Medulla oblongata (tissue), 1 donor: ENCODE results near the gene C11orf52.
"Not testable (repeated sequence)": the region's sequence is repeated elsewhere in the genome, so short reads cannot be mapped to it uniquely, and the experiment has no call there.

Experiments used
- DNase-seq: peaks from one replicate; pipeline ENCODE4 v3.0.0-alpha.2; 2015; ENCODE audit errors: extremely low spot score

The C11orf52 gene, protein sequence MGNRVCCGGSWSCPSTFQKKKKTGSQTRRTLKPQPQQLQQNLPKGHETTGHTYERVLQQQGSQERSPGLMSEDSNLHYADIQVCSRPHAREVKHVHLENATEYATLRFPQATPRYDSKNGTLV

DNA sequence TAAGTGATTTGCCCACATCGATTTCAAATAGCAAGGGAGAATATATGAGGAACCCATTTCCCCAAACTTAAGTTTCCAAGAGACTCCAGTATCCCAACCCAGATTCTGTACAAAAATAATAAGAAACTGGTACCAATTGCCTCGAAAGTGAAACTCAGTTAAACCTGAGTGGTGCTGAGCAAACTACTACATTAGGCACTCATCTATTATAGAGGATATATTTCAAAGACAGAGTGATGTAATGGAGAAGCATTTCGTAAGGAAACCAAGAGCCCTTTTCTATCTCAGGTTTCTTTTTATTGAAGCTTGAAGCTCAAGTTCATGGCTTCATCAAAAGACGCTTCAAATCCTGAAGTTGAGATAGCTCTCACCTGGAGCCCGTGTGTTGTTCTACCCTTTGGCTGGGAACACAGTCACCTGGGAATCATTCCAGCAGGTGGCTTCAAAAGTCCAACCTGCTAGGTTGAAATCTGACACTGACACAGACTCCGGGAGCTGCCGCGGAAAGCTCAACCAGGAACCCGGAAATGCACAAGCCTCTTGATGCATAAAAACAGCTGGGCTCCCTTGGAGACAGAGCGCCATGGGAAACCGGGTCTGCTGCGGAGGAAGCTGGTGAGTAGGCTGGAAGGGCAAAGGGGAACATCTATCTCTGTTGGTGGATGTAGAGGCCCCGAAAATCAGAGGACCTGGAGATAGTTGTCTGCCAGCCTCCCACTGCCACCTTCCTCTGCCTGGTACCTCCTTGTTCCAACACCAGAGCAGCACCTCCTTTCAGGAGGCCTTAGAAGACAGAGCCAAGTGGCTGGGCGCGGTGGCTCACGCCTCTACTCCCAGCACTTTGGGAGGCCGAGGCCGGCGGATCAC lies at the start of gene C11orf52:
Gene C11orf52, plus strand, starts transcription at position 524 of the 867 bp plus-strand sequence. Its CDS starts 60 bp downstream, at position 584.
- DNase-seq: peak; percentile 44

DNA sequence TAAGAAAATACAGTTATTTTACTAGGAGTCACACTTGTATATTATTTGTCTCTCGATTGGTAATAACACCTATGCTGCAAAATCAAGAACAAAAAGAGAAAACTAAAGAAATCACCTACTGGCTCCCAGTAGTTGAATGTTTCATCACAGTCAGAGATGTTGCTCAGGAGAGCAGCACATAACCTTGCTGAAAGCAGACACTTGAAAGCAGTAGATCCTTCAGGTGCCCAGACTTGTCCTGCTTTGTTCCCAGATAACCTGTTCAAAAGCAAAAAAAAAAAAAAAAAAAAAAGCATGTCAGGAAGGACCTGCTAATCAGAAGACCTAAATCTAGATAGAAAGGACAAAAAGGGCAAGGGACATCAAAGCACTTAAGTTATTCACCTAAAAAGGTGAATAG lies 48.6 kb upstream of the C11orf52 start:
- no peak for DNase-seq

DNA sequence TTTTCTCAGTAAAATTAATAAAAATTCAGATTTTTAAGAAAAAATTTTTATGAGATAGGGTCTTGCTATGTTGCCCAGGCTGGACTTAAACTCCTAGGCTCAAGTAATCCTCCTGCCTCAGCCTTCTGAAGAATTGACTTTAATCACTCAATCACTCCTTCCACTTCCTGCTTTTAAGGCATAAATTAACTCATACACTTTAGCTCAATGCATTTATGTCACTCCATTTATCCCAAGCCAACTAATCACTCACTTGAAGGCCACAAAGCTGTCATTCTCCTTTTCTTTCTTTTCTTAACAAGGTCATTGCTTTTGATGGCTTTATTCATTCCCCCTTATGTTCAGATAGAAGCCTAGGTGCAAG lies 48.2 kb upstream of the C11orf52 start:
- DNase-seq: no peak

DNA sequence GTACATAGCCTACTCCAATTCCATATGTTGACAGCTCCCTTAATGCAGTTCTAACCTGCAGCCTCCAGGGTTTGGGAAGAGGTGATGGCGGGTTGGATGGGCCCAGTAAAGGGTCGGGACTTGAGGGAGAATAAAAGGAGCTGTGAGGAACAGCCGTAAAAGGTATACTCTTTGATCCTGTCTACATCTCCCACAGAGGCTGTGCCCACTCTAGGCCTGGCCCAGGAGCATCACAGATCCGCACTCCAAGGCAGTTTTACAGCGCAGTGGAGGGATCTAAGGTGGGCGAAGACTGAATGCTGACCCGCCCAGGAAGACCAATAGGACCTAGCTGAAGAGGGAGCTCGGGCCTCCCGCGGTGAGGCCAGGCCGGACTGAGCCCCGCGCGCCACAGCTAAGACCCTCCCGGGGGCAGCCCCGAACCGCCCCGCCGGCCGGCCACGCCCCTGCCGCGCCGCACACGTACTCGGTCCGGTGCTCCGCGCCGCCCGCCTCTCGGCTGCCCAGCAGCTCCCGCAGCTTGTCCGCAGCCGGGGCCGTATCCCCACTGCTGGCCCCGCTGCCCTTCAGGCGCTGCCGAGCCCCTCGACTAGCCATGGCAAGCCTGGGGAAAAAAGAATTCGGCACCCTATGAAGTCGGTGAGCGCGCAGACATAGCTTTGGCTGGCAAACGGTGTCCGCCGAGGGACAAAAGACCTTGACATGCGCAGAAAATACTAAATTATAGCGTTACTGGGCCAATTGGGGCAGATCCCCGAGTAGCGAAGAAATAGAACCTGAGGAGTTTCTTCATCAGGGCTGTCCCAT lies 47.6 kb upstream of the C11orf52 start, which contains the start of gene ALG9:
Gene ALG9, minus strand, starts transcription at position 696 of the 807 bp plus-strand sequence. Its CDS starts 99 bp downstream, at position 597.
- peak; percentile 70 for DNase-seq

DNA sequence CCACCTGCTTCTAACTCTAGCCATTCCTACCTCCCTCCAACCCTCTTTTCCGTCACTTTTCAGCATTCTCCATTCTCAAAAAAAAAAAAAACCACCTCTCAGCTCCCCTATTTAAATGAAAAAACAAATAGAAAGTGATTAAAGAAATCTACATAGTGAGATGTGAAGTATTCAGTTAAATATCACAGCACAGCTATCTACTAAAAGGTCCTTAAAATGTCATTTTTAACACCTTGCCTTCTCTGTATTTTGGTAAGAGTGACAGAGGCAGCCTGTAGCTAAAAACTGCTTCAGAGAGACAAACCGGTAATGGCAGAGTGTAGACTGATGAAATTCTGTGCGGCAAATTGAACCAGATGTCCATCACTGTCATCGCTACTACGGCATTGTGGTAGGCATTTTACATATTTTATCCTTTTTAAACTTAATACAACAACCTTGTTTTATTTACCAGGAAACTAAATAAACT lies 47.0 kb upstream of the C11orf52 start:
- peak; percentile 41 for DNase-seq

DNA sequence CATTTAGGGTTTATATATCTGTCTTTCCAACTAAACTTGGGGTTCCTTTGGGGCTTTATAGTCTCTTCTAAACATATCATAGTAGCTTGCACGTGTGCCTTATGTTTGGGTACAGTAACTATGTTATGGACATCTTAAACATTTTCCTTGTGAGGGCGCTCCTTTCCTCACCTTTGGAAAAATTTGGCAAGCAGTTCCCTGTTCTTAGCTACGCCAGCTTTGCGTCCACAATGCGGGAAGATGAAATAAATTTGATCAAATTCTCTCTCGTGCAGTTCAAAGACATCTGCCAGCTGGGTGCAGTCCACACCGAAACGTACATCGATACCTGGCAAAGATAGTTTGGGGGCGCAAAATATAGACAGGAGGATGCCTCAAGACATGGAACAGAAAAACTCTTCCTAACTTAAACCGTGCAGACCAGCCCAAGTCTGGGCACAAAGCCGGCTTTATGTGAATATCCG lies 40.3 kb upstream of the C11orf52 start:
- DNase-seq: no peak

DNA sequence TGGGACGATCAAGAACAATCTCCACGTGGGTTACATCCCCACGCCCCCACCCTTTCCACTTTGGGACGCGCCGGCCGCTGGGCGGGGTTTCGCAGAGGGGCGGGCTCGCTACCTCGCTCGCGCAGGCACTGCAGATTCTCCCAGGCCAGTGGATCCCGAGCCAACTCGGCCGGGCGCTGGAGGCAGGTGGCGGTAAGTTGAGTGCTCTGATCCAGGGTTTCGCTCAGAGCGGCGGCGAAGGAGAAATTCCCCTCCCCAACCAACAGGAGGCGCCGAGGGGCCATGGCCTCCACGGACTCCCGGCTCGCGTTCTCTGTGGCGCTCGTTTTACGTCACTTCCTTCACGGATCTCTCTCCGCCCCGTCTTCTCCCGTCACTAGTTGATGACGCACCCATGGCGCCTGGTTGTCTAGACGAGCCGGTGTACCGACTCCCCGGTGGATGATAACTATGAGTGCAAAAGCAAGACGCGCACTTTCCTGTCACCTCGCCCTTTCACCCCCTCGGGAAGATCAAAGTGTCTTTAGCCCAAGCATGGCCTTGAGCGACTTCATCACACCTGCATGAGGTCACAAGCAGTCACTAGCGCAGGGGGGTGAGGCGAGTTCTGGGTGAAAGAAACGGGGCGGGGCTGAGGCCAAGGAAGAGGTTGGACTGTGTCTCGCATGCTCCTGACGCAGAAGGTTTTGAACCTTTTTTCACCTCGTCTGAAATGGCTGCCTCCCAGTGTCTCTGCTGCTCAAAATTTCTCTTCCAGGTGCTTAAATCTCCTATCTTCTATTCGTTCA lies 39.7 kb upstream of the C11orf52 start, which contains the start of the genes CFAP68 and FDXACB1:
Gene CFAP68, plus strand, starts transcription at position 693 of the 788 bp plus-strand sequence. Its CDS starts 20 bp downstream, at position 713.
Gene FDXACB1, minus strand, starts transcription at position 317 of the 788 bp plus-strand sequence. Its CDS starts 33 bp downstream, at position 284.
- DNase-seq: peak; percentile 99

DNA sequence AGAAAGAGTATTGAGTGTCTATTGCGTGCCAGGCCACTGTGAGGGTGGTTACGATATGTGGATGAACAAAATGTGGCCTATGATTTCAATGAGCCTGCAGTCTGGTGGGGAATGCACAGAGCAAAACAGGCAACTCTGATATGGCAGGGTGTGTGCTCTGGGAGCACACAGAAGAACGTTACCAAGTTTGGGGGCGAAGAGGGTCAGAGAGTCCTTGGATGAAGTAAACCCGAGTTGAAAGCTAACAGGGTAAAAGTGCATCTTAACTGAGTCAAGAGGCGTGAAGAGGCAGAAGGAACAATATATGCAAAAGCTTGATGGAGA lies 39.1 kb upstream of the C11orf52 start:
- no peak for DNase-seq

DNA sequence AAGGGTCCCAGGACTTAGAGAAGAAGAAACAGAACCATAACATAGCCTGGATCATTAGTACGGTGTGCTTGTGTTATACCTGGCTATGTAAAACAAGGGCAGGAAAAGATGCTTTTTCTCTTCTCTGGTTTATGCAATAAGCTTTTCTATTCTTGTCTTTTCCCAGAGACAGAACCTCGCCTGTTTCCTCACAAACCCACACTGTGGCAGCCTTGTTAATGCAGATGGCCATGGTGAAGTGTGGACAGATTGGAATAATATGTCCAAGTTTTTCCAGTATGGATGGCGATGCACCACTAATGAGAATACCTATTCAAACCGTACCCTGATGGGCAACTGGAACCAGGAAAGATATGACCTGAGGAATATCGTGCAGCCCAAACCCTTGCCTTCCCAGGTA lies 36.5 kb upstream of the C11orf52 start:
- peak; percentile 55 for DNase-seq

DNA sequence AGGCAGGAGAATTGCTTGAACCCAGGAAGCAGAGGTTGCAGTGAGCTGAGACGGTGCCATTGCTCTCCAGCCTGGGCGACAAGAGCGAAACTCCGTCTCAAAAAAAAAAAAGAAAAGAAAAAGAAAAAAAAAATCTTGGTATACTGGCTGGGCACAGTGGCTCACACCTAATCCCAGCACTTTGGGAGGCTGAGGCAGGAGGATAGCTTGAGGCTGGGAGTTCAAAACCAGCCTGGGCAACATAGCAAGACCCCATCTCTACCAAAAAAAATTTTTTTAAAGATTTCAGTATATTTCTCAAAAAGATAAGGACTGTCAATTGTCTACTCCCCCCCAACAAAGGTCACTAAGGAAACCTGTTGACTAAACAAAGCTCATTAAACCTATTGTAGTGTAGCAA lies 33.7 kb upstream of the C11orf52 start:
- not testable (repeated sequence) for DNase-seq

DNA sequence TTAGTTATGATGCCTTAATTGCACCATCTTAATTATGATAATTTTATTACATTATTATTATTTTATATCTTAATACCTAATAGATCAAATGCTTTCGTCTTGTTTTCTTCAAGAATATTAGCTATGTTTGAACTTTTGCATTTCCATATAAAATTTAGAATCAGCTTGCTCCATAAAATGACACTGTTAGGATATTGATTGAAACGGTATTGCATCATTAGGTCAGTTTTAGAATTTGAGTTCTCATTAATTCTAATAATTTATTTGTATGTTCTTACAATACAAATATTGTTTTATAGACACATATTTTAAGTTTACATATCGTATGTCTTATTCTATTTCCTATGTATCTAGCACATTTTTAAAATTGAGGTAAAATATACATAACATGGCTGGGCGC lies 32.7 kb upstream of the C11orf52 start:
- DNase-seq: no peak

DNA sequence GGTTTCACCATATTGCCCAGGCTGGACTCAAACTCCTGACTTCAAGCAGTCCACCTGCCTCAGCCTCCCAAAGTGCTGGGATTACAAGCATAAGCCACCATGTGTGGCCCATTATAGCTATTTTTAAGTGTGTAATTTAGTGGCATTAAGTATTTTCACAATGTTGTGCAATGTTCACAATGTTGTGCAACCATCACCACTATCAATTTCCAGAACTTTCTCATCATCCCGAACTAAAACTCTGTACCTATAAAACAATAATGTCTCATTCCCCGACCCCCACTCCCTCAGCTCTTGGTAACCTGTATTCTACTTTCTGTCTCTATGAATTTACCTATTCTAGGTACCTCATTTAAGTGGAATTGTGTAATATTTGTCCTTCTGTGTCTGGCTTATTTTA lies 31.9 kb upstream of the C11orf52 start:
- no peak for DNase-seq

DNA sequence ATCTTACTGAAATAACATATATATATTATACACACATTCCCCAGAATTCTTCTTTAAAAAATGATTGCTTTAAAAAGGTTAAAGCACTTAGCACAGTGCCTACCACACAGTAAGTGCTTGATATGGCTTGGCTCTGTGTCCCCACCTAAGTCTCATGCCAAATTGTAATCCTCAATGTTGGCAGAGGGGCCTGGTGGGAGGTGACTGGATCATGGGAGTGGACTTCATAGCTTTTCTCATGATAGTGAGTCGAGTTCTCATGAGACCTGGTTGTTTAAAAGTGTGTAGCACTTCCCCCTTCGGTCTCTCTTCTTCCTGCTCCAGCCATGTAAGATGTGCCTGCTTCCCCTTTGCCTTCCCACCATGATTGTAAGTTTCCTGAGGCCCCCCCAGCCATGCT lies 13.3 kb upstream of the C11orf52 start:
- DNase-seq: no peak

DNA sequence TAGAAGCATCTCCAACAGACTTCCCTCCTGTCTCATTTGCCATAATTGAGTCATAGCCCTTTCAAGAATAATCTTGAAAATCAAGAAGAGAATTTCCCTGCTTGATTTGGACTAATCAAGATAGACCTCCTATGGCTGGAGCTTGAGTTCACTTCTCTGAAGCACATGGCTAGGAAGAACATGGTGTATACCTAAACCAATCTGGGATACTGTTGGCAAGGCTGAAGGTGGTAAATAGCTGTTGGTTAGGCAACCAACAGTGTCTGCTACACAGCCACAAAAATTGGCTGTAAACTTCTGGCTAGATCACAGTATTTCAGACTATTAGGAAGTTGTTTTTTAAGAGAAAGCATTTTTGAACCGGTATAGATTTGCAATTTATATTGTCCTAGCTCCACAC lies 12.0 kb upstream of the C11orf52 start:
- no peak for DNase-seq

DNA sequence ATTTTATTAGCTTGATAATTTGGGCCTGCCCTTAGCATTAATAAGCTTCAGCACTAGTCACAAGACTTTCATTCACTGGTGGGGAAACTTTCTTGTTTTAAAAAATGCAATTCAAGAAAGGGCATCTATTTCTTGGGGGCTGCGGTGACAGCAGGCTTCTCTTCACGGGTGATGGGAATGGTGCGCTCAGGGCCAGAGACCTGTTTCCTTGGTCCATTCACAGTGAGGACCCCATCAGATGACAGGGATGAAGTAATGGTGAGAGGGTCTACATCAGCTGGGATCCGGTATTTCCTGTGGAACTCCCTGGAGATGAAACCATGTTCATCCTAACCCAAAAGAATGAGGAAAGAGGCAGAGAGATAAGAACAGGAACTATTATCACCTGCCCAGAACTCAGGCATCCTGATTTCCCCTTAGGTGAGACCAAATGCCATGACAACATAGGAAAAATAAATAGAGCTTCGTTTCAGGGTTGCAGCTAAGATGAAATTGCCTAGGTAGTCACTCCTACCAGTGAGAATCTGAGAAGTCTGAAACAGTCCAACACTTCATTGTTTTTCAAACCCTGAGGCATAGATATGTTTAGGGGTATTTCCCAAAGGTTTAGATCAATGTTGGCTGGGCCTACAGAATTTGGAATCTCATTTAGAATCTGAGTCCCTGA lies 9.9 kb upstream of the C11orf52 start:
- DNase-seq: peak; percentile 80

DNA sequence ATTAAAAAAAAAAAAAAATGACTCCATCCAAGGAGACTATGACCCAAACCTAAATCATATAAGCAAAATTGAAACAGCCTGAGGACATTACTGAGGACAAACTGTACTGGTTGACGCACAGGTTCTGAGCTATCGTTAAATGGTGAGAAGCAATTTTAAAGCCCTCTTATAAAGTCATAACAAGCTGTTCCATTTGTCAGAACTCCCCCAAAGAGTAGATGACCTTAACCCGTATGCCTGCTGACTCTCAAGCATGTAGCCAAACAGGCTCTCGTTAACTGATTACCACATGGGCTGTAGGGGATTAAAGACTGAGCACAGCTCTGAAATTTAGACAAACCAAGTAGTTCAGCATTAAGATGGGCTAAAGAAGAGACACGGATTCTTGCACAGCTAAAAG lies 9.3 kb upstream of the C11orf52 start:
- DNase-seq: no peak

DNA sequence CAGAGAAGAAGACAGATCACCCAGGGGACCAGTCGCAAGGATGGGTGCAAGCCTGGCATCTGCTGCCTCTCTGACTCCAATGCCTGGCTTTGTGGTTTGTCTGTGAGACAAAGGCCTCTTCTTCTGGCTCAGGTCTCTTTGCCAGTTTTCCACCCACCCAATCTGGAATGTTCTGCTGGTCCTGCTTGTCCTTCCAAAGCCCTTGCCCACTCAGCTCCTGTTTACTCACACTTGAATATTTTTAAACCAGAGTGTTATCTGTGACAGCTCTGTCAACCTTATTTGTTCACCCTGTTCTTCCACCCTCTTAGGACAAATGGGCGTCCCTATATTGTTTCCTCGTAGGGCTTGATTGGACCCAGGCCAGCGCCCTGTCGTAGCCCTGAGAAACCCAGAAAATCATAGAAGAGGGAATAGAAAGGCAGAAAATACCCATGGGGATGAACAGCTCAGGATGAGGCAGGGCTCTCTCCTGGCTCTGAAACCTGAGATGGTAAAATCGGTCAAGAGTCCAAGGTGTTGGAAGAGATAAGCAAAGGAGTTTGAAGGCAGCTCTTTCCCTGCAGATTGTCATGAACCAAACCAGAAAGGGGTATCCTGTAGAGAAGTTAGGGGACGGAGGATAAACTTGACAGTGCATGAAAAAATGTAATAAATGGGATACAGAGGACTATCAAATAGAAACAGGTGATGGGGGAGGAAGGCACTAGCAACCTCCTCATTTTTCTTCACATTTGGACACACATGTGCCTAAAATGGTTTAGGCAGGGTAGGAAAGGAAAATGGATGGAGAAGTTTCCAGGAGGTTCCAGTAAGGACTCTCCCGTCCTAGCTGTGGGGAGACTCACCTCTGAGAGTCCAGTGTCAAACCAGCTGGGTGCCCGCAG lies 7.8 kb upstream of the C11orf52 start:
- peak; percentile 94 for DNase-seq

DNA sequence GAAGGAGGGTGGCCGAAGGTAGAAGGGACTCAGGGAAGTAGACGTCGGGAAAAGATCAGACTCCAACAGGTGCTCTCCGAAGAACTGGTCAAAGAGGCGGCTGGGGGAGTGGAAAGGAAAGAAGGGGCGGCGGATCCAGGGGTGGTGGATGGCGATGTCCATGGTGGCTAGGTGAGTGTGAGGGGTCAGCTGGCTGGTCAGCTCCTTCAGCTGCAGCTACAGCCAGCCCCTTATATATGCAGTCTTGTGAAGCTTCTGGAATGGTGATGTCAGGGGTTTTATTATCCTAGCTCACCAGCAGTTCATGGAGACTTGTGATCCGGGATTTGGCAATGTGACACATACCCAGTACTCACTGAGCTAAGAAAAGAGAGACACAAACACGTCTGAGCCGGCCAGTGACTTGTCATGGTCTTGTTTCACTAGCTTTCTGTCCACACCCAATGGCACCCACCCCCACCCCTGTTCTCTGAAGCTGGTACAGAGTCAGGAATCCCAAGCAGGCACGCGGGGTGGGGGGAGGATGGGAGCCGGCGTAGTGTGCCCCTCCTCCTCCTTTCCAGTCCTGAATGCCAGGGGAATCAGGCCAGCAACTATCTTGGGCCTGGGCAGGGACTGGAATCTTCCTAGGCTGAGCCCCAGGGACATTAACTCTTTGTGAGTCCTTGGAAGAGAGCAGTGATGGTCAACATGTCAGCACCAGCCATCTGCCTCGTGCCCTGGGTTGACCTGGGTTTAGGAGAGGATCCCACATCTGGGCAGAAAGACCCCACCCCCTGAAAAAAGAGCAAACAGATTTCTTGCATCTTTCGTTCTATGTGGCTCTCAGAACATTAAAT lies 6.9 kb upstream of the C11orf52 start, which contains the start of gene CRYAB:
Gene CRYAB, minus strand, starts transcription at position 208 of the 839 bp plus-strand sequence. Its CDS starts 46 bp downstream, at position 162.
- DNase-seq: peak; percentile 98

DNA sequence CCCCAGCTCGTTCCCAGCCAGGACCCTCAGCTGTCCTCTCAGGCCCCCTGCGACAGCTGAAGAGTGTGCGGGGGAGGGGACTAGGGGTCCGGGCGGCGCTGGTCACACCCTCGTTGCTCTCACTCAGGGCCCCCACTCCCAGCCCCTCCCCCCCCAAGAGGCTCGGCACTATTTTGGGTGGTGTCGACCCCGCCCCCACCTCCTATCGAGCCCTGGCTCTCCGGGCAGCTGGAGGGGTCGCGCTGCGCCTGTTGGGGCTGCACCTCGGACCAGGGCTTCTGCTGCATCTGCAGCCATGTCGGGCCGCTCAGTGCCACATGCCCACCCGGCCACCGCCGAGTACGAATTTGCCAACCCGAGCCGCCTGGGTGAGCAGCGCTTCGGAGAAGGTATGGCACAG lies 6.2 kb upstream of the C11orf52 start, which contains the start of gene HSPB2:
Gene HSPB2, plus strand, starts transcription at position 200 of the 400 bp plus-strand sequence. Its CDS starts 96 bp downstream, at position 296.
- no peak for DNase-seq
